ENCODE results near the gene PDZRN3. TPM values are rescaled to one million over a fixed set of nuclear protein-coding genes. Genes with fewer than 3 reads are reported as not detected.

Gene PDZRN3
- polyA plus RNA-seq, 1 of the 3 experiments (the other 2 are of a cell fraction), result 10.3 TPM

GRCh38 chr3:73557986-73558726 is 66.6 kb downstream of the PDZRN3 start:
- H3K4me2 ChIP-seq, result 0 out of 2 replicates have a peak overlapping the region, but pooled peaks have one; percentile 18
- H3K79me2 ChIP-seq (ENCODE audit: insufficient read depth), result peaks cover 61% of the 10 kb centered on the region
- H3K9ac ChIP-seq, result no peak overlapping the region
- H3F3A ChIP-seq (replicated peaks; ENCODE audit: insufficient read depth), result peaks cover 10% of the 10 kb centered on the region
- POLR2A ChIA-PET, result no interaction called here
- H3K4me1 ChIP-seq (ENCODE audit: control insufficient read depth in 1 of 2, insufficient read depth in 2 of 2, low read depth in 1 of 2, low read length in 1 of 2), result peaks cover 18 to 23% of the 10 kb centered on the region in 2 experiments
- no peaks in the 10 kb centered on the region for H3K9me2 ChIP-seq
- H3K4me3 ChIP-seq (ENCODE audit: low read depth in 2 of 2, low read length in 1 of 2), result no peak overlapping the region
- no peak for DNase-seq
- 18% methylated on average over 3 of the region's 3 CpGs for WGBS (ENCODE audit: low lambda C conversion rate)
- H3K27ac ChIP-seq (ENCODE audit: low read depth in 2 of 2, low read length in 1 of 2), result peak overlapping the region; percentile 16 to 36; a peak in 2 of 4 replicates
- H4K20me1 ChIP-seq (ENCODE audit: insufficient read depth), result no peaks in the 10 kb centered on the region; the same call in 1 of the 2 replicates
- TF ChIP-seq REST (IDR thresholded peaks at IDR 0.05; ENCODE audit: low read depth, low read length) (no peak), TCF12 (IDR thresholded peaks at IDR 0.05) (peak; percentile 33; the same call in 1 of the 2 replicates), SIN3A (IDR thresholded peaks at IDR 0.05; ENCODE audit: borderline replicate concordance, low read depth, low read length) (no peak), FOSL2 (IDR thresholded peaks at IDR 0.05; ENCODE audit: borderline replicate concordance, low read depth) (peak; percentile 66; the same call in 1 of the 2 replicates), MXI1 (IDR thresholded peaks at IDR 0.05; ENCODE audit: low read depth, low read length) (no peak), JUND (IDR thresholded peaks at IDR 0.05) (peak; percentile 70)
- CTCF ChIA-PET, result interaction anchor here (0.9 kb wide), 1 partner anchor 50 kb away, joined by 3 read pairs; no protein-coding TSS in a partner anchor
- no peaks in the 10 kb centered on the region for H3K9me3 ChIP-seq
- no peaks in the 10 kb centered on the region for H3K36me3 ChIP-seq (replicated peaks in 1 of 2; ENCODE audit: control insufficient read depth in 1 of 2, insufficient read depth in 2 of 2, low read length in 1 of 2)
- H3K27me3 ChIP-seq (ENCODE audit: insufficient read depth), result no peaks in the 10 kb centered on the region
- no peak overlapping the region for H2AFZ ChIP-seq (ENCODE audit: low read depth)

GRCh38 chr3:73556520-73557372 is 68.0 kb downstream of the PDZRN3 start:
- H3K4me2 ChIP-seq, result peak overlapping the region; percentile 27
- CTCF ChIA-PET, result interaction anchor here (1.2 kb wide), 1 partner anchor 12 kb away, joined by 3 read pairs; no protein-coding TSS in a partner anchor
- H3K9ac ChIP-seq, result 0 out of 2 replicates have a peak overlapping the region, but pooled peaks have one; percentile 13
- peaks cover 12 to 23% of the 10 kb centered on the region in 2 experiments for H3K4me1 ChIP-seq (ENCODE audit: control insufficient read depth in 1 of 2, insufficient read depth in 2 of 2, low read depth in 1 of 2, low read length in 1 of 2)
- no peak for DNase-seq
- no peaks in the 10 kb centered on the region for H3K27me3 ChIP-seq (ENCODE audit: insufficient read depth)
- no peak overlapping the region for H3K4me3 ChIP-seq (ENCODE audit: low read depth in 2 of 2, low read length in 1 of 2)
- WGBS (ENCODE audit: low lambda C conversion rate), result 89% methylated on average over 3 of the region's 3 CpGs
- peaks cover 67% of the 10 kb centered on the region for H3K79me2 ChIP-seq (ENCODE audit: insufficient read depth)
- peaks cover 6% of the 10 kb centered on the region for H3F3A ChIP-seq (replicated peaks; ENCODE audit: insufficient read depth)
- no peaks in the 10 kb centered on the region for H3K36me3 ChIP-seq (replicated peaks in 1 of 2; ENCODE audit: control insufficient read depth in 1 of 2, insufficient read depth in 2 of 2, low read length in 1 of 2)
- TF ChIP-seq TCF12 (IDR thresholded peaks at IDR 0.05) (peak; percentile 41; the same call in 1 of the 2 replicates), SIN3A (IDR thresholded peaks at IDR 0.05; ENCODE audit: borderline replicate concordance, low read depth, low read length) (no peak), JUND (IDR thresholded peaks at IDR 0.05) (no peak), FOSL2 (IDR thresholded peaks at IDR 0.05; ENCODE audit: borderline replicate concordance, low read depth) (0 out of 2 replicates have a peak, but pooled peaks have one; percentile 7), PBX3 (IDR thresholded peaks at IDR 0.05) (0 out of 2 replicates have a peak, but pooled peaks have one; percentile 20), SMC3 (IDR thresholded peaks at IDR 0.05; ENCODE audit: low read depth, low read length) (no peak)
- no peak overlapping the region for H2AFZ ChIP-seq (ENCODE audit: low read depth)
- no peaks in the 10 kb centered on the region for H3K9me2 ChIP-seq
- POLR2A ChIA-PET, result no interaction called here
- peak overlapping the region; percentile 41 to 75; a peak in 3 of 4 replicates for H3K27ac ChIP-seq (ENCODE audit: low read depth in 2 of 2, low read length in 1 of 2)
- no peaks in the 10 kb centered on the region for H3K9me3 ChIP-seq
- no peaks in the 10 kb centered on the region; the same call in 1 of the 2 replicates for H4K20me1 ChIP-seq (ENCODE audit: insufficient read depth)

Measured in SK-N-SH (cell line).